IPS-NIHi11 (cell line): ENCODE results near the gene LKAAEAR1.

Experiments used
- DNase-seq: peaks from one replicate; pipeline ENCODE4 v3.0.0; 2012; ENCODE audit warnings: mixed read lengths, low spot score

LKAAEAR1 gene

GRCh38 chr20:64110411-64111068 lies 26.3 kb upstream of the LKAAEAR1 start:
- no peak for DNase-seq

- no peak for DNase-seq
Observed at GRCh38 chr20:64109831-64110391, 25.7 kb upstream of the LKAAEAR1 start.

- DNase-seq: no peak
Observed at GRCh38 chr20:64108731-64109681, 24.8 kb upstream of the LKAAEAR1 start.

GRCh38 chr20:64107736-64108457 lies 23.7 kb upstream of the LKAAEAR1 start:
- no peak for DNase-seq

- peak; percentile 76 for DNase-seq
Observed at GRCh38 chr20:64106981-64107735, 23.0 kb upstream of the LKAAEAR1 start, which contains the start of gene NPBWR2. TSS of gene NPBWR2 (minus strand) at chr20:64107565. CDS start at chr20:64106831, 734 bp downstream.

GRCh38 chr20:64106435-64106961 lies 22.3 kb upstream of the LKAAEAR1 start:
- DNase-seq: no peak

GRCh38 chr20:64105846-64106434 lies 21.7 kb upstream of the LKAAEAR1 start:
- no peak for DNase-seq

GRCh38 chr20:64104667-64105451 lies 20.7 kb upstream of the LKAAEAR1 start:
- DNase-seq: no peak

- peak; percentile 65 for DNase-seq
Observed at GRCh38 chr20:64103871-64104666, 19.9 kb upstream of the LKAAEAR1 start.

GRCh38 chr20:64102647-64103354 lies 18.6 kb upstream of the LKAAEAR1 start:
- DNase-seq: peak; percentile 69

GRCh38 chr20:64101731-64102621 lies 17.8 kb upstream of the LKAAEAR1 start:
- DNase-seq: peak; percentile 95

GRCh38 chr20:64100946-64101688 lies 16.9 kb upstream of the LKAAEAR1 start:
- DNase-seq: no peak

GRCh38 chr20:64100566-64100888 lies 16.3 kb upstream of the LKAAEAR1 start:
- no peak for DNase-seq

- no peak for DNase-seq
Observed at GRCh38 chr20:64099880-64100565, 15.8 kb upstream of the LKAAEAR1 start.

- DNase-seq: no peak
Observed at GRCh38 chr20:64099086-64099786, 15.0 kb upstream of the LKAAEAR1 start.
